Central memory CD8-positive, alpha-beta T cell (primary cell): ENCODE data around the gene AEBP2.

Experiments used
- ATAC-seq: fragments of 150-1000 bp; cut with Tn5 transposase; replicated peaks from 2 replicates; pipeline ENCODE4 v1.10.0; 2022; ENCODE audit warnings: mild to moderate bottlenecking, moderate FRiP score, moderate number of reproducible peaks; ENCODE audit not compliant: poor library complexity, severe bottlenecking; ENCODE audit errors: extremely low read depth
- DNase-seq, 2 donors: peaks; one replicate each; pipeline ENCODE4 v3.0.0; 2021; ENCODE audit warnings: low spot score in 2 of 2
- H3K27ac Mint-ChIP-seq: one replicate; pipeline ENCODE4 v1.8.0; 2022; ENCODE audit warnings: low read depth, mild to moderate bottlenecking, moderate library complexity, mixed read lengths
- H3K27me3 Mint-ChIP-seq: one replicate; pipeline ENCODE4 v1.8.0; 2022; ENCODE audit warnings: mixed read lengths
- H3K36me3 Mint-ChIP-seq: one replicate; pipeline ENCODE4 v1.8.0; 2022; ENCODE audit warnings: mild to moderate bottlenecking, moderate library complexity, mixed read lengths; ENCODE audit not compliant: insufficient read depth
- H3K4me1 Mint-ChIP-seq: one replicate; pipeline ENCODE4 v1.8.0; 2022; ENCODE audit warnings: mixed read lengths
- H3K4me3 Mint-ChIP-seq: one replicate; pipeline ENCODE4 v1.8.0; 2022; ENCODE audit warnings: mild to moderate bottlenecking, moderate library complexity, mixed read lengths
- H3K9me3 Mint-ChIP-seq: one replicate; pipeline ENCODE4 v1.8.0; 2022; ENCODE audit warnings: mixed read lengths

The AEBP2 gene

DNA sequence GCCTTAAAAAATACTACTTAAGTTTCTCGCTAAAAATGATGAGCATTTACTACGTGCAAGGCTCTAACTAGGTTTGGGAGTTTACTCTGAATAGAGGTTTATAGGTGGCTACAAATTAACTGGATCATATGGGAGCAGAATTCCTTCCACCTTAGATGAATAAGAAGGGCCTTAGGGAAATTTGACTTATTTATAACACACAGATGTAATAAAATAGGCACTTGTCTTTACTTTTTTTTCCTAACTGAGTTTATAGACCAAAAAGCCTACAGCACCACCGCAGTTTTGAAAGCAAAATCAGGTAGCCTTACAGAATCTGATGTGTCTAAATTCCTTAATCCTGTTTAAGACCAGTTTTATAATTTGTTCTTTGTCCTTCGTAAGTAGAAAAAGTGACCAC, 10.5 kb downstream of the AEBP2 start:
- no peak overlapping the region for H3K27ac Mint-ChIP-seq
- H3K9me3 Mint-ChIP-seq: no peaks in the 10 kb centered on the region
- ATAC-seq (no peak), DNase-seq (no peak)
- H3K4me1 Mint-ChIP-seq: peaks cover 62% of the 10 kb centered on the region
- H3K36me3 Mint-ChIP-seq: peaks cover 10% of the 10 kb centered on the region
- no peaks in the 10 kb centered on the region for H3K27me3 Mint-ChIP-seq
- no peak overlapping the region for H3K4me3 Mint-ChIP-seq

GRCh38 chr12:19450362-19450761, 11.1 kb downstream of the AEBP2 start:
- Mint-ChIP-seq H3K9me3 (no peaks in the 10 kb centered on the region), H3K4me3 (no peak overlapping the region), H3K4me1 (peaks cover 57% of the 10 kb centered on the region), H3K36me3 (peaks cover 9% of the 10 kb centered on the region), H3K27me3 (no peaks in the 10 kb centered on the region), H3K27ac (peak overlapping the region; percentile 71)
- no peak for ATAC-seq
- DNase-seq: no peak

DNA sequence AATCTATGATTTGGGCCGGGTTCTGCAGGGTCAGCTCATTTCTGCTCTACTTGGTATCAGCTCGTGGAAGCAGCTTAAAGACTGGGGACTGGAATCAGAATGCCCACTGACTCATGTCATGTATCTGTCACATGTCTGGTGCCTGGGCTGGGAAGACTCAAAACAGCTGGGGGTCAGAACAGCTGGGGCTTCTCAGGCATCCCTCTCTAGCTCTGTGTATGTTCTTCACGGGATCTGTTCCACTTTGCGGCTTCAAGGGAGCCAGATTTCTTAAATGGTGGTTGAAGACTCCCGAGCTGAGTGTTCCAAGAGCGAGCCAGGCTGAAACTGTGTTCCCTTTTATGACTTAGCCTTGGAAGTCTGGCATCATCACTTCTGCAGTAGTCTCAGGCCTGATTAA, 11.9 kb downstream of the AEBP2 start:
- H3K9me3 Mint-ChIP-seq: no peaks in the 10 kb centered on the region
- H3K27ac Mint-ChIP-seq: peak overlapping the region; percentile 71
- no peaks in the 10 kb centered on the region for H3K27me3 Mint-ChIP-seq
- peaks cover 7% of the 10 kb centered on the region for H3K36me3 Mint-ChIP-seq
- no peak for DNase-seq
- no peak overlapping the region for H3K4me3 Mint-ChIP-seq
- peaks cover 53% of the 10 kb centered on the region for H3K4me1 Mint-ChIP-seq
- no peak for ATAC-seq

DNA sequence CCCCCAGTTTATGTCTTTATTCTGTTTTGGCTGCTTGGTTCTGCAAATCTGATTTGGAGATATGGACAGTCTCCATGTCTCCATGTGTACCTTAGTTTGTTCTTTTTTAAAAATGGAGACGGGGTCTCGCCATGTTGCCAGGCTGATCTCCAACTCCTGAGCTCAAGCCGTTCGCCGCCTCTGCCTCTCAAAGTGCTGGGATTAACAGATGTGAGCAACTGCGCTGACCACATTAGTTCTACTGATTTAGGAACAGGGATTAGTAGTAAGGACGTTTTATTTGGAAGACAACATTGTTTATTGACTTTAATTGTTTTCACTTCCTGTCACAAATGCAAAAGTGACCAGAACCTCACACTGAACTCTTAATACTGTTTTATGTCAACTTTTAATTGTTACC, 14.7 kb downstream of the AEBP2 start:
- Mint-ChIP-seq H3K36me3 (no peaks in the 10 kb centered on the region), H3K4me3 (peak overlapping the region; percentile 36), H3K27me3 (no peaks in the 10 kb centered on the region), H3K9me3 (no peaks in the 10 kb centered on the region), H3K27ac (no peak overlapping the region), H3K4me1 (peaks cover 64% of the 10 kb centered on the region)
- ATAC-seq (no peak), DNase-seq (no peak)

GRCh38 chr12:19454837-19455236, 15.5 kb downstream of the AEBP2 start:
- Mint-ChIP-seq H3K36me3 (peaks cover 1% of the 10 kb centered on the region), H3K27me3 (no peaks in the 10 kb centered on the region), H3K9me3 (no peaks in the 10 kb centered on the region), H3K4me3 (no peak overlapping the region), H3K4me1 (peaks cover 64% of the 10 kb centered on the region), H3K27ac (no peak overlapping the region)
- ATAC-seq (no peak), DNase-seq (no peak)

- DNase-seq (no peak), ATAC-seq (no peak)
- Mint-ChIP-seq H3K27me3 (no peaks in the 10 kb centered on the region), H3K36me3 (peaks cover 1% of the 10 kb centered on the region), H3K9me3 (no peaks in the 10 kb centered on the region), H3K4me1 (peaks cover 61% of the 10 kb centered on the region), H3K27ac (no peak overlapping the region), H3K4me3 (no peak overlapping the region)
These were observed 16.9 kb downstream of the AEBP2 start for GRCh38 chr12:19456176-19456575.

GRCh38 chr12:19457561-19457960, 18.3 kb downstream of the AEBP2 start:
- DNase-seq (no peak), ATAC-seq (no peak)
- Mint-ChIP-seq H3K9me3 (no peaks in the 10 kb centered on the region), H3K36me3 (peaks cover 4% of the 10 kb centered on the region), H3K4me1 (peaks cover 57% of the 10 kb centered on the region), H3K27me3 (no peaks in the 10 kb centered on the region), H3K4me3 (no peak overlapping the region), H3K27ac (peak overlapping the region; percentile 19)

- no peak for ATAC-seq
These were observed 19.4 kb downstream of the AEBP2 start for GRCh38 chr12:19458733-19459132.

GRCh38 chr12:19461999-19462398, 22.7 kb downstream of the AEBP2 start:
- Mint-ChIP-seq H3K27ac (no peak overlapping the region), H3K27me3 (no peaks in the 10 kb centered on the region), H3K36me3 (peaks cover 29% of the 10 kb centered on the region), H3K9me3 (no peaks in the 10 kb centered on the region), H3K4me1 (peaks cover 35% of the 10 kb centered on the region), H3K4me3 (no peak overlapping the region)
- DNase-seq: no peak
- ATAC-seq: no peak

More at GRCh38 chr12:19458733-19459132, 19.4 kb downstream of the AEBP2 start:
- Mint-ChIP-seq H3K4me1 (peaks cover 54% of the 10 kb centered on the region), H3K4me3 (no peak overlapping the region), H3K36me3 (peaks cover 9% of the 10 kb centered on the region), H3K9me3 (no peaks in the 10 kb centered on the region), H3K27me3 (no peaks in the 10 kb centered on the region), H3K27ac (no peak overlapping the region)
- no peak for DNase-seq

- ATAC-seq (no peak), DNase-seq (no peak)
- H3K4me3 Mint-ChIP-seq: no peak overlapping the region
- H3K27me3 Mint-ChIP-seq: no peaks in the 10 kb centered on the region
- peaks cover 31% of the 10 kb centered on the region for H3K4me1 Mint-ChIP-seq
- H3K9me3 Mint-ChIP-seq: no peaks in the 10 kb centered on the region
- H3K36me3 Mint-ChIP-seq: peaks cover 29% of the 10 kb centered on the region
- no peak overlapping the region for H3K27ac Mint-ChIP-seq
These were observed 23.1 kb downstream of the AEBP2 start for GRCh38 chr12:19462406-19462805.

DNA sequence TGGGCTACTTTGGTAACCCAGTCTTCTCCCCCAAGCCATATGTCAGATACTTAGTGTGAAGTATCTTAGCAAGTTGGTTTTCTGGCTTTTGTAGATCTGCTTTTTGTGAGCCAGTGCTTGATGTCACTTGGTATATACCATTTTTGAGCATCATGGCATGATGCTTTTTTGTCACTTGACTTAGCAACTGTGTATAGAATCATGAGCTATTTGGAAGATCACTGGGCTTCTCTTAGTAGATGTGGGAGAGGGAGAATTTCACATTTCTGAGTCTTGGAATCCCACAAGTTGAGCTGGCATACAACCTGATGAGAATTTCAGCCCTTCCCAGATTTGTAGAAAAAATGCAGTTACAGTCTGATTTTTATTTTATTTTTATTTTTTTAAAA, 24.9 kb downstream of the AEBP2 start:
- H3K36me3 Mint-ChIP-seq: peaks cover 37% of the 10 kb centered on the region
- H3K4me3 Mint-ChIP-seq: no peak overlapping the region
- no peak overlapping the region for H3K27ac Mint-ChIP-seq
- ATAC-seq (no peak), DNase-seq (no peak)
- H3K4me1 Mint-ChIP-seq: peaks cover 24% of the 10 kb centered on the region
- H3K27me3 Mint-ChIP-seq: no peaks in the 10 kb centered on the region
- no peaks in the 10 kb centered on the region for H3K9me3 Mint-ChIP-seq

DNA sequence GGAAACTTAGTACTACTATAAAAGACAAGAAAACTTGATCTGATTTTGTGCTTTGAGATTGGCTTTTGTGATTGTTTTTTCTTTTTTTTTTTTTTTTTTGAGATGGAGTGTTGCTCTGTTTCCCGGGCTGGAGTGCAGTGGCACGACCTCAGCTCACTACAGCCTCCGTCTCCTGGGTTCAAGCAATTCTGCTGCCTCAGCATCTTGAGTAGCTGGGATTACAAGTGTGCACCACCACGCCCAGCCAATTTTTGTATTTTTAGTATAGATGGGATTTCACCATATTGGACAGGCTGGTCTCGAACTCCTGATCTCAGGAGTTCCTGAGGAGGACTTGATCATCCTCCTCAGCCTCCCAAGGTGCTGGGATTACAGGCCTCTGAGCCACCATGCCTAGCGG, 26.4 kb downstream of the AEBP2 start:
- Mint-ChIP-seq H3K27ac (no peak overlapping the region), H3K4me1 (peaks cover 18% of the 10 kb centered on the region)

GRCh38 chr12:19474147-19474546, 34.9 kb downstream of the AEBP2 start:
- Mint-ChIP-seq H3K27ac (no peak overlapping the region), H3K36me3 (peaks cover 33% of the 10 kb centered on the region), H3K4me3 (no peak overlapping the region), H3K27me3 (no peaks in the 10 kb centered on the region), H3K4me1 (peaks cover 56% of the 10 kb centered on the region), H3K9me3 (no peaks in the 10 kb centered on the region)
- DNase-seq (no peak), ATAC-seq (no peak)

More for the DNA sequence above, 26.4 kb downstream of the AEBP2 start:
- H3K4me3 Mint-ChIP-seq: no peak overlapping the region
- no peak for DNase-seq
- H3K9me3 Mint-ChIP-seq: no peaks in the 10 kb centered on the region
- peaks cover 36% of the 10 kb centered on the region for H3K36me3 Mint-ChIP-seq
- no peaks in the 10 kb centered on the region for H3K27me3 Mint-ChIP-seq
- no peak for ATAC-seq
